ELR (cell line): ENCODE data around the gene MAPK8.

Experiments
- DNase-seq: peaks from one replicate; pipeline ENCODE4 v3.0.0-alpha.2; 2015; ENCODE audit warnings: low read depth

MAPK8 gene

GRCh38 chr10:48477616-48478015 lies 171.1 kb downstream of the MAPK8 start:
- no peak for DNase-seq

- DNase-seq = no peak
Observed at GRCh38 chr10:48478469-48478868, 172.0 kb downstream of the MAPK8 start.

GRCh38 chr10:48478980-48479811 lies 172.7 kb downstream of the MAPK8 start:
- DNase-seq = no peak

- no peak for DNase-seq
Observed at GRCh38 chr10:48480397-48481374, 174.2 kb downstream of the MAPK8 start.

- no peak for DNase-seq
Observed at GRCh38 chr10:48481385-48481784, 174.9 kb downstream of the MAPK8 start.

GRCh38 chr10:48482207-48482606 lies 175.7 kb downstream of the MAPK8 start:
- DNase-seq = no peak

- DNase-seq = no peak
Observed at GRCh38 chr10:48484911-48485310, 178.4 kb downstream of the MAPK8 start.

- DNase-seq = no peak
Observed at GRCh38 chr10:48485711-48486110, 179.2 kb downstream of the MAPK8 start.

- no peak for DNase-seq
Observed at GRCh38 chr10:48487244-48487643, 180.8 kb downstream of the MAPK8 start.
